Skeletal muscle satellite cell (primary cell): Measurements from ENCODE around the gene NECTIN1.
A peak's percentile ranks its signal among the peaks of the same experiment; 100 is the strongest.

ENCODE experiments used
- H3K27me3 ChIP-seq: 2 replicates; pipeline ENCODE4 v1.7.0; 2013; ENCODE audit warnings: low read length; ENCODE audit not compliant: control insufficient read depth, insufficient read depth
- H3K36me3 ChIP-seq: 2 replicates; pipeline ENCODE4 v1.7.0; 2013; ENCODE audit warnings: mild to moderate bottlenecking, control low read depth, low read length; ENCODE audit not compliant: insufficient read depth
- H3K4me1 ChIP-seq: 2 replicates; pipeline ENCODE4 v1.7.0; 2013; ENCODE audit warnings: low read length; ENCODE audit not compliant: control insufficient read depth, insufficient read depth
- H3K4me2 ChIP-seq: 2 replicates; pipeline ENCODE4 v1.7.0; 2013; ENCODE audit warnings: mild to moderate bottlenecking, low read length
- H3K4me3 ChIP-seq: 2 replicates; pipeline ENCODE4 v1.7.0; 2013; ENCODE audit warnings: low read length
- H3K9ac ChIP-seq: 2 replicates; pipeline ENCODE4 v1.7.0; 2013; ENCODE audit warnings: mild to moderate bottlenecking, low read depth, low read length, moderate library complexity
- H3K9me3 ChIP-seq: replicated peaks from 2 replicates; pipeline ENCODE4 v1.7.0; 2013; ENCODE audit warnings: mild to moderate bottlenecking, control low read depth, low read length

The NECTIN1 gene

GRCh38 chr11:119752946-119753345, 23.9 kb upstream of the NECTIN1 start:
- H3K36me3 ChIP-seq: no peaks in the 10 kb centered on the region
- H3K27me3 ChIP-seq: peaks cover 73% of the 10 kb centered on the region
- no peak overlapping the region for H3K4me3 ChIP-seq
- H3K4me1 ChIP-seq: peaks cover 6% of the 10 kb centered on the region
- H3K9ac ChIP-seq: no peak overlapping the region
- no peaks in the 10 kb centered on the region for H3K9me3 ChIP-seq
- no peak overlapping the region for H3K4me2 ChIP-seq

GRCh38 chr11:119752345-119752871, 23.4 kb upstream of the NECTIN1 start:
- peaks cover 76% of the 10 kb centered on the region for H3K27me3 ChIP-seq
- no peak overlapping the region for H3K4me2 ChIP-seq
- no peak overlapping the region for H3K4me3 ChIP-seq
- no peaks in the 10 kb centered on the region for H3K36me3 ChIP-seq
- H3K4me1 ChIP-seq: peaks cover 6% of the 10 kb centered on the region
- H3K9me3 ChIP-seq: no peaks in the 10 kb centered on the region
- H3K9ac ChIP-seq: no peak overlapping the region

GRCh38 chr11:119750056-119750455, 21.1 kb upstream of the NECTIN1 start:
- H3K9ac ChIP-seq: no peak overlapping the region
- no peaks in the 10 kb centered on the region for H3K36me3 ChIP-seq
- H3K9me3 ChIP-seq: no peaks in the 10 kb centered on the region
- H3K4me3 ChIP-seq: no peak overlapping the region
- peaks cover 6% of the 10 kb centered on the region for H3K4me1 ChIP-seq
- H3K4me2 ChIP-seq: no peak overlapping the region
- H3K27me3 ChIP-seq: peaks cover 69% of the 10 kb centered on the region

GRCh38 chr11:119749006-119749565, 20.1 kb upstream of the NECTIN1 start:
- Histone ChIP-seq H3K4me3 (no peak overlapping the region), H3K9me3 (no peaks in the 10 kb centered on the region), H3K4me2 (no peak overlapping the region), H3K9ac (no peak overlapping the region), H3K4me1 (peaks cover 6% of the 10 kb centered on the region), H3K36me3 (no peaks in the 10 kb centered on the region), H3K27me3 (peaks cover 69% of the 10 kb centered on the region)

- Histone ChIP-seq H3K4me2 (no peak overlapping the region), H3K4me1 (peaks cover 4% of the 10 kb centered on the region), H3K9me3 (no peaks in the 10 kb centered on the region), H3K4me3 (no peak overlapping the region), H3K27me3 (peaks cover 68% of the 10 kb centered on the region), H3K36me3 (no peaks in the 10 kb centered on the region), H3K9ac (no peak overlapping the region)
Observed at GRCh38 chr11:119747868-119748660, 19.1 kb upstream of the NECTIN1 start.

GRCh38 chr11:119745776-119746535, 17.0 kb upstream of the NECTIN1 start:
- peaks cover 67% of the 10 kb centered on the region for H3K27me3 ChIP-seq
- no peaks in the 10 kb centered on the region for H3K9me3 ChIP-seq

GRCh38 chr11:119745112-119745511, 16.1 kb upstream of the NECTIN1 start:
- no peaks in the 10 kb centered on the region for H3K9me3 ChIP-seq
- no peaks in the 10 kb centered on the region for H3K4me1 ChIP-seq
- peaks cover 76% of the 10 kb centered on the region for H3K27me3 ChIP-seq

More at GRCh38 chr11:119745776-119746535, 17.0 kb upstream of the NECTIN1 start:
- Histone ChIP-seq H3K36me3 (no peaks in the 10 kb centered on the region), H3K4me3 (no peak overlapping the region), H3K4me2 (no peak overlapping the region), H3K9ac (no peak overlapping the region), H3K4me1 (no peaks in the 10 kb centered on the region)

GRCh38 chr11:119744577-119744976, 15.6 kb upstream of the NECTIN1 start:
- peaks cover 77% of the 10 kb centered on the region for H3K27me3 ChIP-seq
- H3K9me3 ChIP-seq: no peaks in the 10 kb centered on the region
- H3K4me3 ChIP-seq: no peak overlapping the region
- H3K36me3 ChIP-seq: no peaks in the 10 kb centered on the region
- H3K4me2 ChIP-seq: no peak overlapping the region
- no peak overlapping the region for H3K9ac ChIP-seq
- no peaks in the 10 kb centered on the region for H3K4me1 ChIP-seq

More at GRCh38 chr11:119745112-119745511, 16.1 kb upstream of the NECTIN1 start:
- no peaks in the 10 kb centered on the region for H3K36me3 ChIP-seq
- H3K9ac ChIP-seq: no peak overlapping the region
- H3K4me2 ChIP-seq: no peak overlapping the region
- no peak overlapping the region for H3K4me3 ChIP-seq

- H3K4me2 ChIP-seq: no peak overlapping the region
- no peak overlapping the region for H3K4me3 ChIP-seq
- H3K27me3 ChIP-seq: peaks cover 72% of the 10 kb centered on the region
- no peak overlapping the region for H3K9ac ChIP-seq
- no peaks in the 10 kb centered on the region for H3K36me3 ChIP-seq
- no peaks in the 10 kb centered on the region for H3K4me1 ChIP-seq
- H3K9me3 ChIP-seq: no peaks in the 10 kb centered on the region
Observed at GRCh38 chr11:119743006-119743405, 14.0 kb upstream of the NECTIN1 start.

GRCh38 chr11:119742263-119742861, 13.4 kb upstream of the NECTIN1 start:
- no peaks in the 10 kb centered on the region for H3K9me3 ChIP-seq
- no peak overlapping the region for H3K4me3 ChIP-seq
- no peaks in the 10 kb centered on the region for H3K4me1 ChIP-seq
- H3K36me3 ChIP-seq: no peaks in the 10 kb centered on the region
- no peak overlapping the region for H3K9ac ChIP-seq
- peak overlapping the region; percentile 17 for H3K4me2 ChIP-seq
- H3K27me3 ChIP-seq: peaks cover 71% of the 10 kb centered on the region
